ENCODE results near the gene ANAPC7. TPM values are rescaled to one million over a fixed set of nuclear protein-coding genes. Genes with fewer than 3 reads are reported as not detected.

Gene ANAPC7, protein sequence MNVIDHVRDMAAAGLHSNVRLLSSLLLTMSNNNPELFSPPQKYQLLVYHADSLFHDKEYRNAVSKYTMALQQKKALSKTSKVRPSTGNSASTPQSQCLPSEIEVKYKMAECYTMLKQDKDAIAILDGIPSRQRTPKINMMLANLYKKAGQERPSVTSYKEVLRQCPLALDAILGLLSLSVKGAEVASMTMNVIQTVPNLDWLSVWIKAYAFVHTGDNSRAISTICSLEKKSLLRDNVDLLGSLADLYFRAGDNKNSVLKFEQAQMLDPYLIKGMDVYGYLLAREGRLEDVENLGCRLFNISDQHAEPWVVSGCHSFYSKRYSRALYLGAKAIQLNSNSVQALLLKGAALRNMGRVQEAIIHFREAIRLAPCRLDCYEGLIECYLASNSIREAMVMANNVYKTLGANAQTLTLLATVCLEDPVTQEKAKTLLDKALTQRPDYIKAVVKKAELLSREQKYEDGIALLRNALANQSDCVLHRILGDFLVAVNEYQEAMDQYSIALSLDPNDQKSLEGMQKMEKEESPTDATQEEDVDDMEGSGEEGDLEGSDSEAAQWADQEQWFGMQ
- total RNA-seq (2022; extraction: Qiagen RNA extraction), result 48.7 to 57.3 TPM (median 55.4 TPM) in 5 replicates

DNA sequence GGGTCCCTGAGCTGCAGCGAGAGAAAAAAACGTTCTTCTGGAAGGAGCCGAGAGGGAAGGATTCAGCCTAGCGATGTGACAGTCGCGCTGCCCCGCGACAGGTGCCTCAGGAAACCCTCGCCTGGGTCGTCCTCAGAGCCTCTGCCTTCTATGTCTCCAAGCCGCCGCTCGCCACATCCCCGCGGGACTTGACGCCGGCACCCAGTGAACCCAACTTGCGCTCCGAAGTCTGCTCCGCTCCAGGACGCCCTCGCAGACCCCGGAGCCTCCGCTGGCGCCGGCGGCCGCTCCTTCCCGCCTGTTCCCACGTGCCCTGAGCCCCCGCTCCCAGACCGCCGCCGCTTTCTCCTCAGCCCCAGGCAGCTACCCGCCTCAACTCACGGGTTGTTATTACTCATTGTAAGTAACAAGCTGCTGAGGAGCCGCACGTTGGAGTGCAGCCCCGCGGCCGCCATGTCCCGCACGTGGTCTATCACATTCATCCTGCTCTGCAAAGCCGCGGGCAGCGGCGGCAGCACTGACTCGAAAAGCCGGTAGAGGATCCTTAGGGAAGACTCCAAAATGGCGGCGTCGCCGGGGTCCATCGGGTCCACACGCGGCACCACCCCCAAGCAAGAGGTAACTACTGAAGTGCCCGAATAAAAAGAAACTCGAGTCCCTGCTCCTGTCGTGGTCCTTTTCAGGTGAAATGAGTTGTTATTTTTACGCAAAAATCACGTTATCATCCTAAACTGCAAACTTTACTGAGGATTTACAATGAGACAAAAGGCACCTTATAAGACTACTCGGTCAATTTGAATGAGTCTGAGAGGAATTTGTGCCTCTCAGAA lies at the start of gene ANAPC7:
ANAPC7 (minus strand) TSS at position 563 of the 830 bp plus-strand sequence; CDS start at position 482, 81 bp downstream.

DNA sequence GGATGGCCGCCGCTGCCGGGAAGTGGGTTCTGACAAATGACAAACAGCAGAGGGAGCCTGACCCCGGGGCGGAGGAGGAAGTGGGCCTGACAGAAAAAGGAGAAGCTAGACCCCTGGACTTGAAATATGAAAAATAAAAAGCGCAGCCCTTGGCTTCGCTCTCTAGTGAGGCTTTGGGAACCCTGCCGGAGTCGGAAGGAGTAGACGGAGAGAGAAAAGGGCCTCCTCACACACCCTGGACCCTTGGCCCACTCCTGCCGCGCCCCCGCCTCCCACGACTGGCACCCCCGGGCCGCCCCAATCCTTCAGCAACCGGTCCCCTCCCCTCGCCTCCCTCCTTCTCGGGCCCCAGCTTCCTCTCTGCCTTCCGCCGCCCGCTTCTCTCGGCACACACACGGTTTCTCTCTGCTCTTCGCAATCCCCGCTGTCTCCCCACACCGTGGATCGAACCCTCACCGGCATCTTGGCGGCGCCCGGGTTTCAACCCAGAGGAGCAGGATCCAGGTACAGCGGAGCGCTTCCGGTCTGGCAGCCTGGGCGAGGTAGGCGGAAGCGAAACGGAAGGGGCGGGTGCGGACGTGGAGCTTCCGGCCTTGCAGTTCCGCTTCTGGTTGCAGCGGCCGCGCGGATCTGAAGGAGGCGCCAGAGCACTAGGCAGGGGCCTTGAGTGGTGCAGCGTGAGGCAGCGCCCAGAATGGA lies 46.4 kb upstream of the ANAPC7 start, which contains the start of gene ARPC3:
ARPC3 (minus strand) TSS at position 539 of the 699 bp plus-strand sequence; CDS start at position 462, 77 bp downstream.

Other genes starting within 250 kb of the ANAPC7 start
- gene ATP2A2, start 122.5 kb downstream of the ANAPC7 start, total RNA-seq (2022; extraction: Qiagen RNA extraction), result 238 to 302 TPM (median 280 TPM) in 5 replicates
- 441 to 718 TPM (median 446 TPM) in 5 replicates for gene ARPC3, start 46.6 kb upstream of the ANAPC7 start, total RNA-seq (2022; extraction: Qiagen RNA extraction)
- gene GPN3, start 64.5 kb upstream of the ANAPC7 start, total RNA-seq (2022; extraction: Qiagen RNA extraction), result 27.2 to 37.2 TPM (median 34.8 TPM) in 5 replicates
- gene FAM216A, start 65.1 kb upstream of the ANAPC7 start, total RNA-seq (2022; extraction: Qiagen RNA extraction), result 18.4 to 21.9 TPM (median 19.3 TPM) in 5 replicates
- 140 to 173 TPM (median 158 TPM) in 5 replicates for gene VPS29, start 98.4 kb upstream of the ANAPC7 start, total RNA-seq (2022; extraction: Qiagen RNA extraction)
- 0.13 to 0.55 TPM (median 0.22 TPM) in 5 replicates for gene RAD9B, start 98.6 kb upstream of the ANAPC7 start, total RNA-seq (2022; extraction: Qiagen RNA extraction)
- gene PPTC7, start 179.6 kb upstream of the ANAPC7 start, total RNA-seq (2022; extraction: Qiagen RNA extraction), result 23.0 to 29.3 TPM (median 28.2 TPM) in 5 replicates
- 28.3 to 35.2 TPM (median 31.8 TPM) in 5 replicates for gene TCTN1, start 210.4 kb upstream of the ANAPC7 start, total RNA-seq (2022; extraction: Qiagen RNA extraction)